Choroid plexus epithelial cell (primary cell): ENCODE results near the gene FCER1G.

Experiments
- DNase-seq: peaks from one replicate; pipeline ENCODE4 v3.0.0-alpha.2; 2010; ENCODE audit warnings: low read depth
- H3K4me3 ChIP-seq: 2 replicates; pipeline ENCODE4 v1.5.1; 2011; ENCODE audit warnings: low read depth, mild to moderate bottlenecking, control low read depth, low read length, moderate library complexity
- CTCF ChIP-seq: conservative IDR thresholded peaks from 2 replicates; pipeline ENCODE4 v1.5.1; 2011; ENCODE audit warnings: low read depth, mild to moderate bottlenecking, control low read depth, inconsistent platforms, low read length, moderate library complexity

The FCER1G gene

GRCh38 chr1:161192476-161193465 lies 22.3 kb upstream of the FCER1G start:
- peak; percentile 86 for DNase-seq
- TF ChIP-seq CTCF = peak; percentile 95
- no peak overlapping the region for H3K4me3 ChIP-seq

DNA sequence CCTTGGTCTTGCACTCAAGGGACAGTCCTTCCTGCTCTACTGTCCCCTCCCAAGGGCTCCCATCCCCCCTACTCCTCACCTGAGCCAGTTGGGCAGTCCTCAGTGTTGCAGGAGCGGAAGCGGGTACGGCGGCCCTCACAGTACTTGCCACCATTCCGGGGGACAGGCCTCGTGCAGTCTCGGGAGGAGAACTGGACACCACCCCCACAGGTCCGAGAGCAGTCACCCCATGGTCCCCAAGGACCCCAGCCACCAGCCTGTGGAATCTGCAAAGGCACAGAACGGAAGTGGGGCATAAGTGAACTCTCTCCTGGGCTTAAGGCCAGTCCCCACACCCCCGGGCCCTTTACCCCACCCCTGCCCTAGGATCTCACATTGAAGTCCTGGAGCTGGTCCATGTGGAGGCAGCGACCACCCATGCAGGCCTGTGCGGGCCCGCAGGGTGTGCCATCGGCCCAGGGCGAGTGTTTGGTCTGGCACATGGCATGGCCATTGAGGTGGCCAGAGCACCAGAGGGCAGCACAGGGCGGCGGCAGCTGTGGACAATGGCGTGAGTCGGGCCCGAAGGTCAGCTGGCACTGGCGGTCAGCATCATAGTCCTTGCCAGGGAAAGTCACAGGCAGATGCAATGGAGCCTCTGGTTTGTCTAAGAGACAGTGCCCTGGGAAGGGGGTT lies 21.4 kb upstream of the FCER1G start:
- TF ChIP-seq CTCF = no peak
- no peak for DNase-seq
- H3K4me3 ChIP-seq = no peak overlapping the region

- DNase-seq = no peak
- TF ChIP-seq CTCF = no peak
- no peak overlapping the region for H3K4me3 ChIP-seq
Measured at GRCh38 chr1:161195171-161195570, 19.9 kb upstream of the FCER1G start.

- H3K4me3 ChIP-seq = no peak overlapping the region
- no peak for TF ChIP-seq CTCF
- no peak for DNase-seq
Measured at GRCh38 chr1:161196111-161196510, 19.0 kb upstream of the FCER1G start.

- TF ChIP-seq CTCF = no peak
- DNase-seq = peak; percentile 84
- peak overlapping the region; percentile 53 for H3K4me3 ChIP-seq
Measured at GRCh38 chr1:161196521-161197451, 18.3 kb upstream of the FCER1G start.

- peak overlapping the region; percentile 53 for H3K4me3 ChIP-seq
- no peak for TF ChIP-seq CTCF
- no peak for DNase-seq
Measured at GRCh38 chr1:161197560-161198193, 17.4 kb upstream of the FCER1G start.
